Measurements from ENCODE around the gene ZNF19. TPM values are rescaled to one million over a fixed set of nuclear protein-coding genes. Genes with fewer than 3 reads are reported as not detected.

The ZNF19 gene
- total RNA-seq, 1 donor = 3.5 TPM

DNA sequence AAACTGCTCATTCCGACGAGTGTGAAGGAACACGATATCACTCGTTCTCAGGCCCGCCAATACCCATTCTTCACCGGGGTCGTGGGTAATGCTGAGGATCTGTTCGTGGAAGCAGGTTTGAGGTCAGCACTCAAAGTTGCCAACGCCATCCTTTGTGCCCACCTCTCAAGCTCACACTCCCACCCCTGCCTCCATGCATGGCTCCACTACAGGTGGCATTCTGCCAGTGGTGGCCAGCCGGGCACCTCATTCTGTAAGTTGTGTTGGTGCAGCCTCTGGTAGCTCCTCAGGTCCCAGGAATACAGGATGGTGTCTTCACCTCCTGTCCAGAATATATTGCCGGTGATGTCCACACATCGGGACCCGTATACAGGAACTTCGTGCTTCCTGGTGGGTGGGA is 57.9 kb downstream of the ZNF19 start:
- DNase-seq (ENCODE audit: low read depth) = no peak
- H3K4me3 ChIP-seq (ENCODE audit: low read depth, low read length) = no peak overlapping the region
- TF ChIP-seq, protein P1, sequence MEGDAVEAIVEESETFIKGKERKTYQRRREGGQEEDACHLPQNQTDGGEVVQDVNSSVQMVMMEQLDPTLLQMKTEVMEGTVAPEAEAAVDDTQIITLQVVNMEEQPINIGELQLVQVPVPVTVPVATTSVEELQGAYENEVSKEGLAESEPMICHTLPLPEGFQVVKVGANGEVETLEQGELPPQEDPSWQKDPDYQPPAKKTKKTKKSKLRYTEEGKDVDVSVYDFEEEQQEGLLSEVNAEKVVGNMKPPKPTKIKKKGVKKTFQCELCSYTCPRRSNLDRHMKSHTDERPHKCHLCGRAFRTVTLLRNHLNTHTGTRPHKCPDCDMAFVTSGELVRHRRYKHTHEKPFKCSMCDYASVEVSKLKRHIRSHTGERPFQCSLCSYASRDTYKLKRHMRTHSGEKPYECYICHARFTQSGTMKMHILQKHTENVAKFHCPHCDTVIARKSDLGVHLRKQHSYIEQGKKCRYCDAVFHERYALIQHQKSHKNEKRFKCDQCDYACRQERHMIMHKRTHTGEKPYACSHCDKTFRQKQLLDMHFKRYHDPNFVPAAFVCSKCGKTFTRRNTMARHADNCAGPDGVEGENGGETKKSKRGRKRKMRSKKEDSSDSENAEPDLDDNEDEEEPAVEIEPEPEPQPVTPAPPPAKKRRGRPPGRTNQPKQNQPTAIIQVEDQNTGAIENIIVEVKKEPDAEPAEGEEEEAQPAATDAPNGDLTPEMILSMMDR (IDR thresholded peaks at IDR 0.05; ENCODE audit: insufficient read depth, low read length) = no peak

DNA sequence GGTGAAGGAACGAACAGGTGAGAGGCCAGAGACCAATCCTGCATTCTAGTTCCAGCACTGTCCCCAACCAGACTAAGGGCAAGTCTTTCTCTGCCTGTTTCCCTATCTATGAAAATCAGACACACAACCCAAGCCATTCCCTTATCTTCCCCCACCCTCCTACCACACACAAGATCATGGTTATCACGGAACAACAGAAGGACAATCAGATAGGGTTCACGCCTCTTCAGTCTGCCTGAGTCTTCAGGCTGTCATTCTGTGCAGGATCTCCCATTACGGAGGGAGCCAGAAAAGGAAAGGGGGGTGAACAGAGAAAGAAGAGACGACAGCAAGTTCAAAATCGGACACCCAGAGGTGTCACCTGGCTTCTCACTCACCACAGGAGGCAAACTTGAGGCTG is 58.4 kb downstream of the ZNF19 start:
- no peak for DNase-seq (ENCODE audit: low read depth)
- TF ChIP-seq, protein P1 (IDR thresholded peaks at IDR 0.05; ENCODE audit: insufficient read depth, low read length) = no peak
- H3K4me3 ChIP-seq (ENCODE audit: low read depth, low read length) = no peak overlapping the region

DNA sequence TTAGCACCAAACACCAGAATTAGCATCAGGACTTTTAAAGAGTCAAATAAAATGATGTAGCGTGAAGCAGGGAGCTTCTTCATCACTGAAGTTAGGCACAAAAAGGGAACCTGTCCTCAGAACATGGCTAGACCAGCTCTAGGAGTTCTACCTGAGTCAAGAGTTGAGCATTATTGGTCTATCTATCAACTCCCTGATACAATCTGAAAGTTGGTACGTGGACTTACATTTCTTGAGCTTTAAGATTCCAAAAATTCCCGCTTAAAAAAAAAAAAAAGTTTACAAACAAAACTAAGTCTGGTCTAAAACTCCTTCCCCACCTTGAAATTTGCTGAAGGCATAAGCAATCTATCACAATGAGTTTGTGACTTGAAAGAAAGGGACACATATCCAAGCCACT is 59.5 kb downstream of the ZNF19 start:
- no peak overlapping the region for H3K4me3 ChIP-seq (ENCODE audit: low read depth, low read length)
- no peak for DNase-seq (ENCODE audit: low read depth)
- TF ChIP-seq, protein P1 (IDR thresholded peaks at IDR 0.05; ENCODE audit: insufficient read depth, low read length) = no peak

DNA sequence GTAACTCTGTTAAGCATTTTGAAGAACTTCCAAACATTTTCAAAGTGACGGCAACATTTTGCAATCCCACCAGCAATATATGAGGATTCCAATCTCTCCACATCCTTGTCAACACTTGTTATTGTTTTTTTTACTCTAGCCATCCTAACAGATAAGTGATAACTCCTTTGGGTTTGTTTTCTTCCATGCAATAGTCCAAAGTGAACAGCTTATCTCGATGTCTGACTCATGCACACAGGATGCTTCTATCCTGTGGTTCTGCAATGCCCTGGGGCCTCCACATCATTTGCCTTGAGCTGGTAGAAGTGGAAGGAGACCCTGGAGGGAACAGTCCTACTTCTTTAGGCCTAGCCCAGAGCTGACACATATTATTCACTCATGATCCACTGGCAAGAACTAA is 60.2 kb downstream of the ZNF19 start:
- no peak overlapping the region for H3K4me3 ChIP-seq (ENCODE audit: low read depth, low read length)
- TF ChIP-seq, protein P1 (IDR thresholded peaks at IDR 0.05; ENCODE audit: insufficient read depth, low read length) = no peak
- no peak for DNase-seq (ENCODE audit: low read depth)

DNA sequence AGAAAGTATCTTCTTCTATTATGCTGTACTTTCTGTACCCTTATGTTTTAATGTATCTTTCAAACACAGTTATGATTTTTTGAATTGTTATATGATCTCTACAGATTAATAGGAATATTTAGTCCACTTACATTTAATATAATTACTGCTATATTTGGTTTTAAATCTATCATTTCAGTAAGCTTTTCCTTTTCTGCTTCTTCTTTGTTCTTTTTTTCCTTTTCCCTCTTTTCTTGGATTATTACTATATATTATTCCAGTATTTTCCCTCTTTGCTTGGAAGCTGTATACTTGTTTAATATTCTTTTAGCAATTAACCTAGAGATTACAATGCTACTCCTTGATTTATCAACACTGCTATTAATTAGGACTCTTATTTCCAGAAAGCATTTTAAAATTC is 60.7 kb downstream of the ZNF19 start:
- TF ChIP-seq, protein P1 (IDR thresholded peaks at IDR 0.05; ENCODE audit: insufficient read depth, low read length) = no peak
- no peak overlapping the region for H3K4me3 ChIP-seq (ENCODE audit: low read depth, low read length)
- DNase-seq (ENCODE audit: low read depth) = no peak

GRCh38 chr16:71426880-71427615 is 62.1 kb downstream of the ZNF19 start:
- no peak overlapping the region for H3K4me3 ChIP-seq (ENCODE audit: low read depth, low read length)
- DNase-seq (ENCODE audit: low read depth) = no peak
- TF ChIP-seq, protein P1 (IDR thresholded peaks at IDR 0.05; ENCODE audit: insufficient read depth, low read length) = no peak

All from fibroblast of the aortic adventitia (primary cell).